ENCODE results near the gene LEO1. TPM values are rescaled to one million over a fixed set of nuclear protein-coding genes. Genes with fewer than 3 reads are reported as not detected.
A peak's percentile ranks its signal among the peaks of the same experiment; 100 is the strongest.

Gene LEO1
- total and polyA plus RNA-seq, 2 of the 13 experiments (the other 11 are each of a cell fraction or from before 2014, with no cell fraction given) = 17.0 to 60.3 TPM

- 0 out of 2 replicates have a peak, but pooled peaks have one; percentile 41 for TF ChIP-seq TIGD3 (CRISPR knock-in tag; IDR thresholded peaks at IDR 0.05; ENCODE audit: borderline replicate concordance)
- TF ChIP-seq ZNF496 (CRISPR knock-in tag; IDR thresholded peaks at IDR 0.05; ENCODE audit: insufficient replicate concordance) = no peak
- TF ChIP-seq ZNF430 (CRISPR knock-in tag; IDR thresholded peaks at IDR 0.05) = no peak
- TF ChIP-seq TCF7 (IDR thresholded peaks at IDR 0.05; ENCODE audit: low read depth) = peak; percentile 41; the same call in 1 of the 2 replicates
- TF ChIP-seq THRA (CRISPR knock-in tag; IDR thresholded peaks at IDR 0.05; ENCODE audit: borderline replicate concordance) = 0 out of 2 replicates have a peak, but pooled peaks have one; percentile 8
- no peak for TF ChIP-seq ZNF766 (CRISPR knock-in tag; IDR thresholded peaks at IDR 0.05; ENCODE audit: borderline replicate concordance)
Measured at GRCh38 chr15:52006702-52007340, 35.2 kb upstream of the LEO1 start (continued).

GRCh38 chr15:52005748-52006701 is 34.4 kb upstream of the LEO1 start:
- Histone ChIP-seq H3K27me3 (ENCODE audit: control insufficient read depth in 1 of 2, insufficient read depth in 2 of 2, low read length in 2 of 2) (no peaks in the 10 kb centered on the region), H3K4me2 (ENCODE audit: low read depth, low read length) (0 out of 2 replicates have a peak overlapping the region, but pooled peaks have one; percentile 30), H2AFZ (ENCODE audit: low read length) (no peak overlapping the region), H3K79me2 (ENCODE audit: insufficient read depth, low read length) (no peaks in the 10 kb centered on the region), H3K9ac (ENCODE audit: insufficient read depth, low read depth, low read length) (no peak overlapping the region), H3K36me3 (replicated peaks in 1 of 2; ENCODE audit: control insufficient read depth in 1 of 2, insufficient read depth in 2 of 2, low read length in 2 of 2) (no peaks in the 10 kb centered on the region), H3K4me3 (replicated peaks in 1 of 3; ENCODE audit: insufficient read depth in 1 of 3, low read depth in 2 of 3, low read length in 3 of 3) (no peak overlapping the region), H3K9me3 (ENCODE audit: low read length) (no peaks in the 10 kb centered on the region), H3K27ac (ENCODE audit: extremely low read length, insufficient read depth, low read length) (peak overlapping the region; percentile 70), H4K20me1 (ENCODE audit: insufficient read depth, low read length) (no peaks in the 10 kb centered on the region), H3K4me1 (ENCODE audit: insufficient read depth, low read length) (peaks cover 60% of the 10 kb centered on the region)
- DNase-seq (ENCODE audit: low spot score) (peak; percentile 70), ATAC-seq (peak; percentile 50), FAIRE-seq (no peak)
- in situ Hi-C loops (cut with HindIII; ENCODE audit: extremely low pct_ligation_motif_present, low pct_unique_long_range_greater_than_20kb) = no loop called here
- 67% methylated on average over 5 of the region's 5 CpGs for WGBS (ENCODE audit: low lambda C conversion rate)
- intact Hi-C loops (cut with micrococcal nuclease; ENCODE audit: unreplicated experiment) = no loop called here
- BruUV-seq (replicated peaks) = no TSS peak
- POLR2A ChIA-PET = interaction anchor here (0.6 to 1.2 kb wide), 4 partner anchors 13 to 73 kb away, joined by 3 to 5 read pairs (median 4); partner anchors contain the start of gene LEO1
- CTCF ChIA-PET (ENCODE audit: low intra/inter-chr PET ratio, low total read pairs) = no interaction called here
- no peak for TF ChIP-seq KDM5B (CRISPR knock-in tag; IDR thresholded peaks at IDR 0.05; ENCODE audit: borderline replicate concordance)
- no peak for TF ChIP-seq RORA (CRISPR knock-in tag; IDR thresholded peaks at IDR 0.05)
- no peak for TF ChIP-seq CEBPZ (IDR thresholded peaks at IDR 0.05; ENCODE audit: low read length)
- TF ChIP-seq ZFP62 (CRISPR knock-in tag; IDR thresholded peaks at IDR 0.05) = no peak
- TF ChIP-seq ZBTB21 (CRISPR knock-in tag; IDR thresholded peaks at IDR 0.05) = no peak
- no peak for TF ChIP-seq ZNF331 (CRISPR knock-in tag; IDR thresholded peaks at IDR 0.05)
- no peak for TF ChIP-seq ZNF546 (CRISPR knock-in tag; conservative IDR thresholded peaks at IDR 0.05)
- TF ChIP-seq ZNF879 (CRISPR knock-in tag; IDR thresholded peaks at IDR 0.05) = no peak
- TF ChIP-seq ONECUT2 (CRISPR knock-in tag; IDR thresholded peaks at IDR 0.05) = no peak

Measured in HepG2 (cell line).